ENCODE results near the gene SLC26A8.

DNA sequence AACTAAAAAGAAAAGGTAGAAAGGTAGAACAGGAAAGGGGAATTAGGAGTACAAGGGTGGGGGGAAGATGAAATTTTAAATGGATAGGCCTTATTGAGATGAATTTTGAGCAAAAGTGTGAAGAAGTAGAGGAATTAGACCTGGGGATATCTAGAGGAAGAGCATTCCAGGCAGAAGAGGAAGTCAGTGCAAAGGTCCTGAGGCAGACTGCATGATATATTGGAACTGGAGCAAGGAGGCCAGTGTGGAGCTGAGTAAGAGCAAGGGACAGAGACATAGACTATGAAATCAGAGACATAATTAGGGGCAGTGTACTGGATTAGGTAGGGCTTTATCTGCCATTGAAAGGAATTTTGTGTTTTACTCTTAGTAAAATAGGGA is 43.6 kb upstream of the SLC26A8 start:
- TF ChIP-seq, protein P1, sequence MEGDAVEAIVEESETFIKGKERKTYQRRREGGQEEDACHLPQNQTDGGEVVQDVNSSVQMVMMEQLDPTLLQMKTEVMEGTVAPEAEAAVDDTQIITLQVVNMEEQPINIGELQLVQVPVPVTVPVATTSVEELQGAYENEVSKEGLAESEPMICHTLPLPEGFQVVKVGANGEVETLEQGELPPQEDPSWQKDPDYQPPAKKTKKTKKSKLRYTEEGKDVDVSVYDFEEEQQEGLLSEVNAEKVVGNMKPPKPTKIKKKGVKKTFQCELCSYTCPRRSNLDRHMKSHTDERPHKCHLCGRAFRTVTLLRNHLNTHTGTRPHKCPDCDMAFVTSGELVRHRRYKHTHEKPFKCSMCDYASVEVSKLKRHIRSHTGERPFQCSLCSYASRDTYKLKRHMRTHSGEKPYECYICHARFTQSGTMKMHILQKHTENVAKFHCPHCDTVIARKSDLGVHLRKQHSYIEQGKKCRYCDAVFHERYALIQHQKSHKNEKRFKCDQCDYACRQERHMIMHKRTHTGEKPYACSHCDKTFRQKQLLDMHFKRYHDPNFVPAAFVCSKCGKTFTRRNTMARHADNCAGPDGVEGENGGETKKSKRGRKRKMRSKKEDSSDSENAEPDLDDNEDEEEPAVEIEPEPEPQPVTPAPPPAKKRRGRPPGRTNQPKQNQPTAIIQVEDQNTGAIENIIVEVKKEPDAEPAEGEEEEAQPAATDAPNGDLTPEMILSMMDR (IDR thresholded peaks at IDR 0.05): no peak
- TF ChIP-seq EP300 (IDR thresholded peaks at IDR 0.05) (no peak), POLR2A (IDR thresholded peaks at IDR 0.05) (no peak)

Measured in tibial nerve (tissue), 4 donors.